ENCODE measurements around the gene CLASP1. TPM values are rescaled to one million over a fixed set of nuclear protein-coding genes. Genes with fewer than 3 reads are reported as not detected.
A peak's percentile ranks its signal among the peaks of the same experiment; 100 is the strongest.

Gene CLASP1
- total and polyA plus RNA-seq, 8 donors = 5.7 to 188 (median 20.8) TPM

DNA sequence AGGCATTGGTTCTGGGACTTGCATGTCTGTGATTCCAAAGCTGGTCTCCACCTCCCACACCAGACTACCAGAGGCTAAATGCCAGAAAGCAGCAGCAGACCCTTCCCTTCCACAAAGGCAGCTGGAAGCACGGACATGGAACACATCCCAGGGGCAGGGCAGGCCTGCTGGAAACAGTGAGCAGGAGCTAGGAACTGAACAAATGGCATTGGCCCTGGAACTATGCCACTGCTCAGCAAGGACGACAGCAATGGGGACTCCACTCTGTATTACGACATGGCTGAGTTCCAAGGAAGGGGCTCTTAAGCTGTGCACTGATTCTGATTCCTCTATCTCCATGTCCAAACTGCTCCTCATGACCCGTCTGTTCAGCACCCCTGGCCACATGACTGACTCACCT lies 286.5 kb downstream of the CLASP1 start:
- Histone ChIP-seq H3K27me3 (no peaks in the 10 kb centered on the region), H3K36me3 (peaks cover 30 to 89% (median 74%) of the 10 kb centered on the region in 4 donors), H3K4me3 (no peak overlapping the region), H3K9me3 (no peaks in the 10 kb centered on the region), H3K27ac (peak overlapping the region in 2 of 5 donors; percentile 14 to 59), H3K4me1 (peaks cover 10 to 58% (median 29%) of the 10 kb centered on the region in 4 donors)
- TF ChIP-seq POLR2AphosphoS5 (IDR thresholded peaks at IDR 0.05) (no peak), EP300 (IDR thresholded peaks at IDR 0.05) (no peak), POLR2A (IDR thresholded peaks at IDR 0.05) (no peak)
- TF ChIP-seq, protein P1, sequence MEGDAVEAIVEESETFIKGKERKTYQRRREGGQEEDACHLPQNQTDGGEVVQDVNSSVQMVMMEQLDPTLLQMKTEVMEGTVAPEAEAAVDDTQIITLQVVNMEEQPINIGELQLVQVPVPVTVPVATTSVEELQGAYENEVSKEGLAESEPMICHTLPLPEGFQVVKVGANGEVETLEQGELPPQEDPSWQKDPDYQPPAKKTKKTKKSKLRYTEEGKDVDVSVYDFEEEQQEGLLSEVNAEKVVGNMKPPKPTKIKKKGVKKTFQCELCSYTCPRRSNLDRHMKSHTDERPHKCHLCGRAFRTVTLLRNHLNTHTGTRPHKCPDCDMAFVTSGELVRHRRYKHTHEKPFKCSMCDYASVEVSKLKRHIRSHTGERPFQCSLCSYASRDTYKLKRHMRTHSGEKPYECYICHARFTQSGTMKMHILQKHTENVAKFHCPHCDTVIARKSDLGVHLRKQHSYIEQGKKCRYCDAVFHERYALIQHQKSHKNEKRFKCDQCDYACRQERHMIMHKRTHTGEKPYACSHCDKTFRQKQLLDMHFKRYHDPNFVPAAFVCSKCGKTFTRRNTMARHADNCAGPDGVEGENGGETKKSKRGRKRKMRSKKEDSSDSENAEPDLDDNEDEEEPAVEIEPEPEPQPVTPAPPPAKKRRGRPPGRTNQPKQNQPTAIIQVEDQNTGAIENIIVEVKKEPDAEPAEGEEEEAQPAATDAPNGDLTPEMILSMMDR (IDR thresholded peaks at IDR 0.05) = no peak
- WGBS, 5 donors = 69 to 81% (median 80%) methylated on average over 4 of the region's 4 CpGs
- intact Hi-C loops (cut with DNase I; ENCODE audit: low total_unique reads) = no loop called here
- DNase-seq = peak in 1 of 2 donors; percentile 29

DNA sequence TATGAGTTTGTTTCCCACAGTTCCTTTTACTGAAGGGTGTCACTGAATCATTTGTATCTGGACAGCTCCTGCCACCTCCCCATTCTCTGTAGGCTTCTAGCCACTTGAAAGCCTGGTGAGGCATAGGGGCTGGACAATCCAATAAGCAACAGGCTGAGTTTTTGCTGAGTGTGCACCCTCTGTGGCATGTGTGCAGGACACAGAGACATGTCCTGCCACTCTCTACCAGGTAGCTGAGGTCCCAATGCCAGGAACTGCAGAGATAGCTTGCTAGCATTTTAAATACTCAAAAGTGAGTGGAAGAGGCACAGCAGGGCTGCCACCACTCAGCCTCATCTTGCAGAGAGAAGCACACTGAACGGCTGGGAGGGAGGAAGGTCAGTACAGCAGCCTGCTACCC lies 287.0 kb downstream of the CLASP1 start:
- intact Hi-C loops (cut with DNase I; ENCODE audit: low total_unique reads) = no loop called here
- peak overlapping the region in 2 of 5 donors; percentile 14 to 59 for H3K27ac ChIP-seq
- H3K36me3 ChIP-seq = peaks cover 31 to 89% (median 74%) of the 10 kb centered on the region in 4 donors

DNA sequence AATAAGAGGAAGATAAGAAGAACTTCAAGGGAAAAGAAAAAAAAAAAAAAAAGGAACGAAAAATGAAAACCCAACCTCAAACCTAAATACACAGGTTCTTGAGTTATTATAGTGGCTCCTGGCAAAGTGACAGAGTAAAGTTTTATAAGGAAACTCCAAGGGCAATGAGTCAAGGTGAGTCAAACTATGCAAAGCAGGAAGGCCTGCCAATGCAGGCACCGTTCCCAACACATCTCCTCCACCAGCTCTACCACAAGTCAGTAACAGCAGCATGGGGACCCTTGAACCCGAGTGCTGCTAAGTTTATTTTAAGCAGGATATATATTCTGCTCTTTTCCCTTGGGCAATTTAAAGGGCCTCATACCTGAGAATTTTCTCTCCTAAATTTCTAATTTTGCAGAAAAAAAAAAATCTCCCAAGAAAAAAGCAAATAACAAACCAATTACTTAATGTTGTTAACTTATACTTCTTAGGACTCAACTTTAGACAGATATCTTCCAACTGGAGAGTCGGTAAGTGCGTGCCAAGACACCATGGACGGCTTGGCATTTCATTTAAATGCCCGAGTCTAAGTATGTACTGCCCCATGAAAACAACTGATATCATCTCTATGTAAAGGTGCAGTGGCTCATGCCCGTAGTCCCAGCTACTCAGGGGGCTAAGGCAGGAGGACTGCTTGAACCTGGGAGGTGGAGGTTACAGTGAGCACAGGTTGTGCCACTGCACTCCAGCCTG lies 288.5 kb downstream of the CLASP1 start:
- Histone ChIP-seq H3K27me3 (no peaks in the 10 kb centered on the region), H3K27ac (peak overlapping the region; percentile 3 to 73 (median 38)), H3K36me3 (peaks cover 23 to 86% (median 70%) of the 10 kb centered on the region in 4 donors), H3K9me3 (no peaks in the 10 kb centered on the region), H3K4me3 (no peak overlapping the region), H3K4me1 (peaks cover 14 to 68% (median 37%) of the 10 kb centered on the region in 4 donors)
- peak; percentile 43 to 88 for DNase-seq
- TF ChIP-seq POLR2AphosphoS5 (IDR thresholded peaks at IDR 0.05) (peak in 1 of 3 donors; percentile 74), POLR2A (IDR thresholded peaks at IDR 0.05) (no peak)
- intact Hi-C loops (cut with DNase I; ENCODE audit: low total_unique reads) = no loop called here
- WGBS, 5 donors = 32 to 51% (median 44%) methylated on average over 8 of the region's 8 CpGs

More for the DNA sequence above, 287.0 kb downstream of the CLASP1 start:
- DNase-seq = no peak
- no peak for TF ChIP-seq POLR2A (IDR thresholded peaks at IDR 0.05)
- TF ChIP-seq, protein P1 (IDR thresholded peaks at IDR 0.05) = no peak
- no peak for TF ChIP-seq EP300 (IDR thresholded peaks at IDR 0.05)
- no peak for TF ChIP-seq POLR2AphosphoS5 (IDR thresholded peaks at IDR 0.05)
- 75 to 100% (median 88%) methylated on average over 1 of the region's 1 CpG for WGBS, 5 donors
- Histone ChIP-seq H3K4me3 (no peak overlapping the region), H3K27me3 (no peaks in the 10 kb centered on the region), H3K4me1 (peaks cover 10 to 58% (median 29%) of the 10 kb centered on the region in 4 donors), H3K9me3 (no peaks in the 10 kb centered on the region)

DNA sequence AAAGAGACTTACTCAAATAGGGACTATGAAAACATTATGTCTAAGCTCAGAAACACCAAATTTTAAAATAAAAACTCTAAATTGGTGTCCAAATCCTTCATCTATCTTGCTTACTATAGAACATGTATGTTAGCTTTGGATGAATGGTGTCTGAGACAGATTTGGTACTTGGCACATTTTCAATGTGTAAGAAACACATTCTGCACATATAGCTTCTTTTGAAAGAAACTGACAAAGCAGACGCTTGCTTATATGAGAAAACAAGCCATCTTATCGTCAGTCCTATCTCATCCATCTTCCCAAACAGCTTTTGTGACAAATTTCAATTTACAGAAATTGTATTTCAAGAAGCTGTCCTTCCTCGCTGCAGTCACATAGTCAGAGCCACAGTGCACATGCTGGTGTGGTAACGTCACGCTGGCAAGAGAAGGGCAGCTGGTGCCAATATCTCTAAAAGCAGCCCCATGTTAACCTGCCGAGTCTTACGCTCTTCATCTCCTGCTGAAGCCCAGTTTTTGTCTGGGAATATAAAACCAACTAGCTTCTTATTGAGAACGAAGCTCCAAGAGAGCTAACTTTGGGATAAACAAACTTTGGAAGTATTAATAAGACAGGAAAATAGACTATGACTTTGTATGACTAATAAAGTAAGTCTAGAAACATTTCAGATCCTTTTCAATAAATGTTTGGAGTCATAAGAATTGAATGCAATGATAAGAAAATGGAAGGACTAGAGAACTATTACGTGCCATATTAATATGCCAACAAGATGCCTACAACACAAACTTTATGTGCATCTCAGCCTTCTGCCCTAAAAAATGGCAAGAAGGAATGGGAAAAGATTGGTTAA lies 289.3 kb downstream of the CLASP1 start:
- Histone ChIP-seq H3K27ac (peak overlapping the region; percentile 32 to 73 (median 56)), H3K27me3 (no peaks in the 10 kb centered on the region), H3K4me1 (peaks cover 18 to 74% (median 40%) of the 10 kb centered on the region in 4 donors), H3K9me3 (no peaks in the 10 kb centered on the region), H3K4me3 (no peak overlapping the region), H3K36me3 (peaks cover 19 to 86% (median 69%) of the 10 kb centered on the region in 4 donors)
- 83 to 90% (median 85%) methylated on average over 9 of the region's 9 CpGs for WGBS, 5 donors
- DNase-seq = no peak
- TF ChIP-seq EP300 (IDR thresholded peaks at IDR 0.05) (no peak), POLR2A (IDR thresholded peaks at IDR 0.05) (no peak), POLR2AphosphoS5 (IDR thresholded peaks at IDR 0.05) (no peak)
- TF ChIP-seq, protein P1 (IDR thresholded peaks at IDR 0.05) = no peak
- intact Hi-C loops (cut with DNase I; ENCODE audit: low total_unique reads) = loop anchor here (10.0 kb wide), 1 partner anchor 265 kb away; no protein-coding TSS in a partner anchor

Data from stomach (tissue), 9 donors.